ENCODE measurements around the gene PDIA2. TPM values are rescaled to one million over a fixed set of nuclear protein-coding genes. Genes with fewer than 3 reads are reported as not detected.

PDIA2 gene
- total RNA-seq, 1 donor from 2014 or later = 11.8 TPM

DNA sequence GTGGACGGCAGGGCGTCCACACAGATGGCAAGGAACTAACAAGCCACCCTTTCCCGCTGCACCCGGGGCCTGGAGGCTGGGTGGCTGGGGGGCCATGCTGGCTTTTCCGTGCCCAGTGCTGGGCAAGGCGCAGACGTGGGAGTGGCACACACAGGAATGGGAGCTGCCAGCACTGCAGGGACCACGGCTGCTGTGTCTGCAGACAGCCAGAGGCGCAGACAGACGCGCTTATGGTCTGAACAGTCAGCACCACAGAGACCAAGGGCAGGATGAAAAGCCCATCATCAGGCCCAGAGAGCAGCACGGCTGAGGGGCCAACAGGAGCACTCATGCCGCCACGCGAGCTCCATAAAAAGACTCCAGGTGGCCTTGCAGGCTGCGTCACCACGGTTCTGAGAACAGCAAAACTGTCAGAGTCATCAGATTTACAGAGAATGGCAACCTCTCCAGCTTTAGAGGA is 24.0 kb downstream of the PDIA2 start:
- TF ChIP-seq, protein P1, sequence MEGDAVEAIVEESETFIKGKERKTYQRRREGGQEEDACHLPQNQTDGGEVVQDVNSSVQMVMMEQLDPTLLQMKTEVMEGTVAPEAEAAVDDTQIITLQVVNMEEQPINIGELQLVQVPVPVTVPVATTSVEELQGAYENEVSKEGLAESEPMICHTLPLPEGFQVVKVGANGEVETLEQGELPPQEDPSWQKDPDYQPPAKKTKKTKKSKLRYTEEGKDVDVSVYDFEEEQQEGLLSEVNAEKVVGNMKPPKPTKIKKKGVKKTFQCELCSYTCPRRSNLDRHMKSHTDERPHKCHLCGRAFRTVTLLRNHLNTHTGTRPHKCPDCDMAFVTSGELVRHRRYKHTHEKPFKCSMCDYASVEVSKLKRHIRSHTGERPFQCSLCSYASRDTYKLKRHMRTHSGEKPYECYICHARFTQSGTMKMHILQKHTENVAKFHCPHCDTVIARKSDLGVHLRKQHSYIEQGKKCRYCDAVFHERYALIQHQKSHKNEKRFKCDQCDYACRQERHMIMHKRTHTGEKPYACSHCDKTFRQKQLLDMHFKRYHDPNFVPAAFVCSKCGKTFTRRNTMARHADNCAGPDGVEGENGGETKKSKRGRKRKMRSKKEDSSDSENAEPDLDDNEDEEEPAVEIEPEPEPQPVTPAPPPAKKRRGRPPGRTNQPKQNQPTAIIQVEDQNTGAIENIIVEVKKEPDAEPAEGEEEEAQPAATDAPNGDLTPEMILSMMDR (IDR thresholded peaks at IDR 0.05; ENCODE audit: partially characterized antibody, unreplicated experiment) = no peak
- no peak overlapping the region for H3K4me3 Mint-ChIP-seq (ENCODE audit: unreplicated experiment)
- H3K27ac Mint-ChIP-seq (ENCODE audit: unreplicated experiment) = no peak overlapping the region
- no peak for DNase-seq
- no peaks in the 10 kb centered on the region for H3K36me3 Mint-ChIP-seq (ENCODE audit: unreplicated experiment)
- H3K4me1 Mint-ChIP-seq (ENCODE audit: low read depth, unreplicated experiment) = peaks cover 11% of the 10 kb centered on the region
- H3K9me3 Mint-ChIP-seq (ENCODE audit: unreplicated experiment) = no peaks in the 10 kb centered on the region
- H3K27me3 Mint-ChIP-seq (ENCODE audit: unreplicated experiment) = peaks cover 2% of the 10 kb centered on the region

DNA sequence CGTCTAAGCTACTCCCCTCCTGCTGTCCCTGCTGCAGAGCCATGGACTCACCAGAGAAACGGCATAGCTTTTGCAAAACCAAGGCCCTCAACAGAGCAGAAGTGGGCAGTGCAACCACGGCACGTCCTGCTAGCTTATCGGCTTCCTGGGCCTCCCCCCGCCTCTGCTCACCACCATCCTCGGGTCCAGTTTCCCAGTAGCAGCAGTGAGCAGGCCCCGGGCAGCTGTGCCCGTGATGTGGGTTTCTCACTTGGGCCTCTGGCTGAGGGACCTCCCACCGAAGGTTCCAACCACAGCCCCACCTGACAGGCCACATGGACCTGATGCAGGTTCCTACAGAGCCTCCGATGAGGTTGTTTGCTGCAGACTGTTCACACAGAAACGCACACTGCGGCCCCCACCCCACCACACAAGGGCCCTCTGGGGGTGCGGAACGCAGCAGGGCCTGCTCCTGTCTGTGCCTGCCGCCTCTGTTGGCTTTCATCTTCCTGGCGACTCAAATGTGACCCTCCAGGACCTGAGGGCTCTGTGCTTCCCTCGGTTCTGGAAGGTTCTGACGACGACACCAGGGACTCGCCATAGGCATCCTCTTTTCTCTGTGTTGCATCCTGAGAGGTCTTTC is 24.8 kb downstream of the PDIA2 start:
- H3K27me3 Mint-ChIP-seq (ENCODE audit: unreplicated experiment) = peaks cover 2% of the 10 kb centered on the region
- H3K27ac Mint-ChIP-seq (ENCODE audit: unreplicated experiment) = no peak overlapping the region
- no peaks in the 10 kb centered on the region for H3K9me3 Mint-ChIP-seq (ENCODE audit: unreplicated experiment)
- TF ChIP-seq, protein P1 (IDR thresholded peaks at IDR 0.05; ENCODE audit: partially characterized antibody, unreplicated experiment) = no peak
- H3K4me3 Mint-ChIP-seq (ENCODE audit: unreplicated experiment) = no peak overlapping the region
- peaks cover 11% of the 10 kb centered on the region for H3K4me1 Mint-ChIP-seq (ENCODE audit: low read depth, unreplicated experiment)
- no peaks in the 10 kb centered on the region for H3K36me3 Mint-ChIP-seq (ENCODE audit: unreplicated experiment)
- no peak for DNase-seq

DNA sequence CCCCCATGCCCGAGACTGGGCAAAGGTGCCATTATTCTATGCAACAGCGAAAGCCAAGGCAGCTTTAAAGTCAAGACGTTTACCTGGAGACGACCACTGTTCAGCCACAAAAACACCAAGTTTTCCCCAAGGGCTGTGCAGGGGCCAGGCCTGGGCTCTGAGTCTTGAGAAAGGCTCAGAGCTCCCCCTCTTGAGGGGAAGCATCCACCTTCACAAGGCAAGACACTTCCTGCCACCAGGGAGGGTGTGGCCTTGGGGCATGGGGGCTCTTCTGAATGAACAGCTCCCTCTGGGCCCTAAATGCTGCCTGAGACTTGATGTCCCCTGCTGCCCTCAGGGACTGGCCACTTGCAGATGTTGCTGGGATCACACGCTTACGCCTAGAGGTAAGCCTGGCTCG is 26.5 kb downstream of the PDIA2 start:
- Mint-ChIP-seq H3K9me3 (ENCODE audit: unreplicated experiment) (no peaks in the 10 kb centered on the region), H3K4me1 (ENCODE audit: low read depth, unreplicated experiment) (peaks cover 11% of the 10 kb centered on the region), H3K4me3 (ENCODE audit: unreplicated experiment) (no peak overlapping the region), H3K36me3 (ENCODE audit: unreplicated experiment) (no peaks in the 10 kb centered on the region), H3K27me3 (ENCODE audit: unreplicated experiment) (peaks cover 2% of the 10 kb centered on the region), H3K27ac (ENCODE audit: unreplicated experiment) (no peak overlapping the region)
- TF ChIP-seq, protein P1 (IDR thresholded peaks at IDR 0.05; ENCODE audit: partially characterized antibody, unreplicated experiment) = no peak
- no peak for DNase-seq

DNA sequence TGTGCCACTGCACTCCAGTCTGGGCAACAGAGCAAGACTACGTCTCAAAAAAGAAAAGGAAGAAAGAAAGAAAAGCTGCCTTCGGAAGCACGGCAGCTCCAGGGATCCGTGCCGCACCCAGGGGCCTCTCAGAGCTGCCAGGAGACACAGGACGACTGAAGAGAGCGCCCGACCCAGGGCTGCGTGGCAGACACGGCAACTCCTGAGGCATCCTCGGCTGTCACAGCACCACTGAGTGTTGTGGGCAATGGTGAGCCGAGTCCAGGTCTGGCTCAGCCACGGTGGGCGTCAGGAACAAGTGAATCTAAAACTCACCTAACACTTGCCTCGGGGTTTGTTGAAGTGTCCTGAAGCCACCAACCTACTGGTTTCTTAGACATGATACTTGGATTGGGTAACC is 28.8 kb downstream of the PDIA2 start:
- Mint-ChIP-seq H3K27me3 (ENCODE audit: unreplicated experiment) (no peaks in the 10 kb centered on the region), H3K4me1 (ENCODE audit: low read depth, unreplicated experiment) (peaks cover 9% of the 10 kb centered on the region), H3K36me3 (ENCODE audit: unreplicated experiment) (no peaks in the 10 kb centered on the region), H3K9me3 (ENCODE audit: unreplicated experiment) (no peaks in the 10 kb centered on the region), H3K4me3 (ENCODE audit: unreplicated experiment) (no peak overlapping the region), H3K27ac (ENCODE audit: unreplicated experiment) (no peak overlapping the region)
- TF ChIP-seq, protein P1 (IDR thresholded peaks at IDR 0.05; ENCODE audit: partially characterized antibody, unreplicated experiment) = no peak
- no peak for DNase-seq

DNA sequence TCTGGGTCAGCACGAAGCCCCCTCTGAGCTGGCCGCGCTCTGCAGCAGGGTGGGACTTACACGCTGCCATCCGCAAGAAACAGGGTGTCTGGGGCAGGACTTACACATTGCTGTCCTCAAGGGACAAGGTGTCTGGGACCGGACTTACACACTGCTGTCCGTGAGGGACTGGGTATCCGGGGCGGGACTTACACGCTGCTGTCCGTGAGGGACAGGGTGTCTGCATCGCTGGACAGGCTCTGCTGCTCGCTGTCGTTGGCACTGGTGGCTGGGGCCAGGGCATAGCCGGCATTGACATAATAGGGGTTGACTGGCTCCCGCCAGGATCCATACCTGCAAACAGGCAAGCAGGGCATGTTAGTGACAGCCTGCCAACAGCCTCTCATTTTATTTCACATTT is 31.4 kb downstream of the PDIA2 start:
- Mint-ChIP-seq H3K36me3 (ENCODE audit: unreplicated experiment) (no peaks in the 10 kb centered on the region), H3K27ac (ENCODE audit: unreplicated experiment) (no peak overlapping the region), H3K4me1 (ENCODE audit: low read depth, unreplicated experiment) (peaks cover 7% of the 10 kb centered on the region), H3K27me3 (ENCODE audit: unreplicated experiment) (no peaks in the 10 kb centered on the region), H3K4me3 (ENCODE audit: unreplicated experiment) (no peak overlapping the region), H3K9me3 (ENCODE audit: unreplicated experiment) (no peaks in the 10 kb centered on the region)
- TF ChIP-seq, protein P1 (IDR thresholded peaks at IDR 0.05; ENCODE audit: partially characterized antibody, unreplicated experiment) = no peak
- no peak for DNase-seq
